Esophagus mucosa (tissue), 1 donor: ENCODE data around the gene NAB2. TPM values are rescaled to one million over a fixed set of nuclear protein-coding genes. Genes with fewer than 3 reads are reported as not detected.

Source experiments
- ATAC-seq: fragments of 200-7000 bp; cut with Tn5 transposase; one replicate; pipeline ENCODE4 v1.9.1; 2020
- total RNA-seq: library from RNA; stranded (reverse); gene quantifications from one replicate; pipeline ENCODE4 v1.2.4, GENCODE V29; 2023
- donor health status: DM: yes; HTN: yes; CAD: no.

The NAB2 gene
- total RNA-seq, 1 donor from 2014 or later: 13.7 TPM

- no peak for ATAC-seq
These were observed 49.8 kb downstream of the NAB2 start for GRCh38 chr12:57138526-57139272.

GRCh38 chr12:57139796-57140649 is 51.1 kb downstream of the NAB2 start:
- no peak for ATAC-seq

GRCh38 chr12:57141249-57141648 is 52.3 kb downstream of the NAB2 start:
- no peak for ATAC-seq

- ATAC-seq: no peak
These were observed 53.2 kb downstream of the NAB2 start for GRCh38 chr12:57142121-57142520.

GRCh38 chr12:57142727-57143126 is 53.8 kb downstream of the NAB2 start:
- ATAC-seq: no peak

GRCh38 chr12:57143454-57143853 is 54.5 kb downstream of the NAB2 start:
- ATAC-seq: no peak

Other genes starting within 250 kb of the NAB2 start
- 26.0 TPM for gene SDR9C7, start 154.7 kb upstream of the NAB2 start, total RNA-seq
- 2.4 TPM for gene RDH16, start 131.5 kb upstream of the NAB2 start, total RNA-seq
- gene ZBTB39, start 82.6 kb upstream of the NAB2 start, total RNA-seq: 2.6 TPM
- gene TAC3, start 72.6 kb upstream of the NAB2 start, total RNA-seq: not detected
- 0.52 TPM for gene MYO1A, start 39.0 kb upstream of the NAB2 start, total RNA-seq
- gene NEMP1, start 10.3 kb upstream of the NAB2 start, total RNA-seq: 5.7 TPM
- gene STAT6, start 22.2 kb downstream of the NAB2 start, total RNA-seq: 108 TPM
- 74.0 TPM for gene LRP1, start 39.4 kb downstream of the NAB2 start, total RNA-seq
- gene LRP1-AS, start 58.5 kb downstream of the NAB2 start, total RNA-seq: not detected
- gene NXPH4, start 127.7 kb downstream of the NAB2 start, total RNA-seq: 6.7 TPM
- gene SHMT2, start 140.6 kb downstream of the NAB2 start, total RNA-seq: 126 TPM
- gene STAC3, start 162.1 kb downstream of the NAB2 start, total RNA-seq: 1.1 TPM